ENCODE data around the gene TMEM167A. TPM values are rescaled to one million over a fixed set of nuclear protein-coding genes. Genes with fewer than 3 reads are reported as not detected.

The TMEM167A gene
- total and polyA plus RNA-seq, 2 of the 4 experiments (the other 2 are of a cell fraction) = 34.6 to 45.1 TPM

DNA sequence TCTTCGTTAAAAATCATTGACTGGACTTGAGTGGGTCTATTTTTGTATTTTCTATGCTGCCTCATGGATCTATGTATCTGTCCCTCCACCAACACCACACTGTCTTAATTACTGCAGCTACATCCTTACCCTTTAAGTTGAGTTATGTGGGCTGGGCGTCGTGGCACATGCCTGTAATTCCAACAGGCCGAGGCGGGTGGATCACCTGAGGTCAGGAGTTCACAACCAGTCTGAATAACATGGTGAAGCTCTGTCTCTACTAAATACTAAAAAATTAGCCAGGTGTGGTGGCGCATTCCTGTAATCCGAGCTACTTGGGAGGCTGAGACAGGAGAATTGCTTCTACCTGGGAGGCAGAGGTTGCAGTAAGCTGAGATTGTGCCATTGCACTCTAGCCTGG lies 48.4 kb upstream of the TMEM167A start:
- TF ChIP-seq FOS (IDR thresholded peaks at IDR 0.05; ENCODE audit: low read depth, low read length) (no peak), SMC3 (IDR thresholded peaks at IDR 0.05; ENCODE audit: low read depth, low read length) (no peak), POLR2A (IDR thresholded peaks at IDR 0.05; ENCODE audit: low read depth, low read length) (no peak), CHD1 (IDR thresholded peaks at IDR 0.05; ENCODE audit: low read depth, low read length) (no peak), BHLHE40 (IDR thresholded peaks at IDR 0.05; ENCODE audit: low read depth, low read length) (no peak), RCOR1 (IDR thresholded peaks at IDR 0.05; ENCODE audit: insufficient replicate concordance, low read length) (no peak), CEBPB (IDR thresholded peaks at IDR 0.05; ENCODE audit: low read depth, low read length) (no peak), MAFK (IDR thresholded peaks at IDR 0.05; ENCODE audit: low read depth, low read length) (no peak), MAZ (IDR thresholded peaks at IDR 0.05; ENCODE audit: borderline replicate concordance, low read depth, low read length) (no peak), RFX5 (IDR thresholded peaks at IDR 0.05; ENCODE audit: low read depth, low read length) (no peak)
- TF ChIP-seq, protein P1, sequence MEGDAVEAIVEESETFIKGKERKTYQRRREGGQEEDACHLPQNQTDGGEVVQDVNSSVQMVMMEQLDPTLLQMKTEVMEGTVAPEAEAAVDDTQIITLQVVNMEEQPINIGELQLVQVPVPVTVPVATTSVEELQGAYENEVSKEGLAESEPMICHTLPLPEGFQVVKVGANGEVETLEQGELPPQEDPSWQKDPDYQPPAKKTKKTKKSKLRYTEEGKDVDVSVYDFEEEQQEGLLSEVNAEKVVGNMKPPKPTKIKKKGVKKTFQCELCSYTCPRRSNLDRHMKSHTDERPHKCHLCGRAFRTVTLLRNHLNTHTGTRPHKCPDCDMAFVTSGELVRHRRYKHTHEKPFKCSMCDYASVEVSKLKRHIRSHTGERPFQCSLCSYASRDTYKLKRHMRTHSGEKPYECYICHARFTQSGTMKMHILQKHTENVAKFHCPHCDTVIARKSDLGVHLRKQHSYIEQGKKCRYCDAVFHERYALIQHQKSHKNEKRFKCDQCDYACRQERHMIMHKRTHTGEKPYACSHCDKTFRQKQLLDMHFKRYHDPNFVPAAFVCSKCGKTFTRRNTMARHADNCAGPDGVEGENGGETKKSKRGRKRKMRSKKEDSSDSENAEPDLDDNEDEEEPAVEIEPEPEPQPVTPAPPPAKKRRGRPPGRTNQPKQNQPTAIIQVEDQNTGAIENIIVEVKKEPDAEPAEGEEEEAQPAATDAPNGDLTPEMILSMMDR (conservative IDR thresholded peaks at IDR 0.05; ENCODE audit: low read depth, low read length) = no peak
- TF ChIP-seq, protein P2, sequence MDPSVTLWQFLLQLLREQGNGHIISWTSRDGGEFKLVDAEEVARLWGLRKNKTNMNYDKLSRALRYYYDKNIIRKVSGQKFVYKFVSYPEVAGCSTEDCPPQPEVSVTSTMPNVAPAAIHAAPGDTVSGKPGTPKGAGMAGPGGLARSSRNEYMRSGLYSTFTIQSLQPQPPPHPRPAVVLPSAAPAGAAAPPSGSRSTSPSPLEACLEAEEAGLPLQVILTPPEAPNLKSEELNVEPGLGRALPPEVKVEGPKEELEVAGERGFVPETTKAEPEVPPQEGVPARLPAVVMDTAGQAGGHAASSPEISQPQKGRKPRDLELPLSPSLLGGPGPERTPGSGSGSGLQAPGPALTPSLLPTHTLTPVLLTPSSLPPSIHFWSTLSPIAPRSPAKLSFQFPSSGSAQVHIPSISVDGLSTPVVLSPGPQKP (IDR thresholded peaks at IDR 0.05; ENCODE audit: borderline replicate concordance, low read depth, low read length) = no peak
- TF ChIP-seq, protein P3, sequence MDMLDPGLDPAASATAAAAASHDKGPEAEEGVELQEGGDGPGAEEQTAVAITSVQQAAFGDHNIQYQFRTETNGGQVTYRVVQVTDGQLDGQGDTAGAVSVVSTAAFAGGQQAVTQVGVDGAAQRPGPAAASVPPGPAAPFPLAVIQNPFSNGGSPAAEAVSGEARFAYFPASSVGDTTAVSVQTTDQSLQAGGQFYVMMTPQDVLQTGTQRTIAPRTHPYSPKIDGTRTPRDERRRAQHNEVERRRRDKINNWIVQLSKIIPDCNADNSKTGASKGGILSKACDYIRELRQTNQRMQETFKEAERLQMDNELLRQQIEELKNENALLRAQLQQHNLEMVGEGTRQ (IDR thresholded peaks at IDR 0.05; ENCODE audit: low read depth, low read length) = no peak
- no peak for DNase-seq
- in situ Hi-C loops (cut with MboI; ENCODE audit: low sequenced_read_pairs) (no loop called here), dilution Hi-C loops (cut with HindIII; ENCODE audit: low sequenced_read_pairs, unreplicated experiment) (no loop called here), intact Hi-C loops (cut with micrococcal nuclease) (no loop called here)
- Histone ChIP-seq H3K9ac (ENCODE audit: low read depth, low read length) (no peak overlapping the region), H4K20me1 (ENCODE audit: insufficient read depth, low read length) (no peaks in the 10 kb centered on the region), H4K5ac (ENCODE audit: low read depth, low read length) (no peak overlapping the region), H2AK9ac (replicated peaks; ENCODE audit: low read depth, low read length, poor library complexity) (no peak overlapping the region), H3K56ac (ENCODE audit: extremely low read depth, insufficient read depth, low read length) (no peak overlapping the region), H3K4me2 (ENCODE audit: low read depth, low read length) (no peak overlapping the region), H3K36me3 (ENCODE audit: control insufficient read depth, insufficient read depth, low read length) (no peaks in the 10 kb centered on the region), H2BK5ac (ENCODE audit: low read depth, low read length, poor library complexity, severe bottlenecking) (no peak overlapping the region), H3K4ac (ENCODE audit: low read depth, low read length) (no peak overlapping the region), H3K14ac (replicated peaks; ENCODE audit: low read depth, low read length) (no peak overlapping the region), H3K27me3 (ENCODE audit: control insufficient read depth, insufficient read depth, low read length) (no peaks in the 10 kb centered on the region), H3K4me1 (ENCODE audit: control insufficient read depth, insufficient read depth, low read length) (no peaks in the 10 kb centered on the region), H3K18ac (ENCODE audit: low read depth, low read length) (no peak overlapping the region), H3K9me3 (ENCODE audit: control insufficient read depth, insufficient read depth, low read length) (no peaks in the 10 kb centered on the region), H3K23ac (ENCODE audit: low read depth, low read length) (no peak overlapping the region), H2BK120ac (ENCODE audit: low read depth, low read length) (no peak overlapping the region), H2AFZ (replicated peaks; ENCODE audit: low read length, poor library complexity) (no peak overlapping the region), H3K4me3 (ENCODE audit: insufficient read depth, low read depth, low read length) (no peak overlapping the region), H2BK20ac (ENCODE audit: low read depth, low read length) (no peak overlapping the region), H4K8ac (ENCODE audit: low read depth in 2 of 2, low read length in 2 of 2) (no peak overlapping the region), H2BK15ac (ENCODE audit: low read depth, low read length) (no peak overlapping the region), H3K27ac (ENCODE audit: insufficient read depth, low read length) (no peak overlapping the region), H2AK5ac (ENCODE audit: low read depth, low read length) (no peak overlapping the region), H3K9me1 (ENCODE audit: insufficient read depth, low read length) (no peaks in the 10 kb centered on the region), H3K79me1 (ENCODE audit: low read depth in 1 of 2, low read length in 2 of 2) (no peaks in the 10 kb centered on the region), H4K91ac (ENCODE audit: insufficient read depth, low read depth, low read length) (no peak overlapping the region)
- ChIA-PET CTCF (interaction anchor here (0.6 kb wide), 1 partner anchor 1919 kb away, joined by 3 read pairs; no protein-coding TSS in a partner anchor), POLR2A (ENCODE audit: unreplicated experiment) (no interaction called here)
- ATAC-seq (ENCODE audit: low read depth) = no peak
- no TSS peak for BruUV-seq (replicated peaks)
- no CpG with 5 or more reads among the region's 7 CpGs for whole genome bisulfite sequencing, 2 experiments (ENCODE audit: extremely low coverage in 2 of 2, insufficient read length in 1 of 2)

Measured in IMR-90 (cell line).